ENCODE measurements around the gene MS4A4A.

Gene MS4A4A

DNA sequence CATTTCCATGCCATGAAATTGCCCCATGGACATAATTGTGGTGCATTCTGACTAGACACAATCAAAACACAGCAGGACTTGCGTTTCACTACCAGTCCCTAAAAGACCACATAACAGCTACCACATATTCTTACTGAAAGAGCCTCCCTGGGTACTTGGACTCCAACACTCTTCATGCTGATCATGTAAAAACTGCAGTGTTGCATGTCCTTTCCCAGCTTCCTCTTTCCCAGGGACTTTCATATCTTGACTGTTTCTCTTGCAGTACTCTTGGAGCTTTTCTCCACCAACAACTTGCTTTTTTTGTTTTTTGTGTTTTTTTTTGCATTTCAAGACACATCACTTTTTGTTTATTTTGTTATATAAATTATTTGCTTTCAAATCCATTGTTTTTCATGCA lies 69.5 kb downstream of the MS4A4A start:
- DNase-seq: peak; percentile 64 to 79 (median 78)

DNA sequence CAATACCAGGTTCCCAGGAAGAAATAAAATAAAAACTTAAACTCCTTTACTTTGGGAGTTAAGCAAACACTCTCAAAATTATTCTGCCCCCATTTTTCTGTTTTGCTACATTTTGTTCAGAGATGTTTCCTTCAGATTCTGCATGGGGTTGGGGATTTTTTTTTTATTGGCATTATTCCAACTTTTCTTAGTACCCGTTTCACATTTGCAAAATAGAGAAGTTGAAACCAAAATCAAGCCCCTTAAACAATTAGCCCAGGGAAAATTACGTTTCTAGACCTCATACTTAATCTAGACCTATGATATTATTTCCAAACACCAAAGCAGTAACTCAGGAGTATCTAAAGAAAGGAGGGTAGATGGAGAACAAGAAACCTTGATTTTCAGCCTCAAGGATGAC lies 77.3 kb downstream of the MS4A4A start:
- peak in 2 of 3 donors; percentile 74 to 80 for DNase-seq
